DND-41 (cell line): ENCODE measurements around the gene TMC3.
"Not testable (repeated sequence)": the region's sequence is repeated elsewhere in the genome, so short reads cannot be mapped to it uniquely, and the experiment has no call there.

Experiments used
- ATAC-seq: fragments of 200-7000 bp; cut with Tn5 transposase; 3 replicates; pipeline ENCODE4 v1.9.1; 2021; ENCODE audit warnings: low read depth; ENCODE audit not compliant: insufficient read depth
- DNase-seq: peaks from one replicate; pipeline ENCODE4 v3.0.0-alpha.2; 2020
- H2AFZ ChIP-seq: 2 replicates; pipeline ENCODE4 v1.6.0; 2012; ENCODE audit warnings: low read depth, low read length
- H3K27ac ChIP-seq: 2 replicates; pipeline ENCODE4 v1.5.1; 2012; ENCODE audit warnings: low read length, inconsistent platforms
- H3K27me3 ChIP-seq: fragments of 200-600 bp; sonication (generic); 2 replicates; pipeline ENCODE4 v1.6.0; 2012; ENCODE audit warnings: low read length, mild to moderate bottlenecking, inconsistent platforms; ENCODE audit not compliant: insufficient read depth, poor library complexity
- H3K36me3 ChIP-seq: 2 replicates; pipeline ENCODE4 v1.5.1; 2012; ENCODE audit warnings: low read length, inconsistent platforms; ENCODE audit not compliant: insufficient read depth
- H3K4me1 ChIP-seq: 2 replicates; pipeline ENCODE4 v1.5.1; 2012; ENCODE audit warnings: mild to moderate bottlenecking, low read length; ENCODE audit not compliant: insufficient read depth
- H3K4me2 ChIP-seq: 2 replicates; pipeline ENCODE4 v1.6.0; 2012; ENCODE audit warnings: mild to moderate bottlenecking, moderate library complexity, low read length, inconsistent platforms; ENCODE audit not compliant: insufficient read depth
- H3K4me3 ChIP-seq, 2 experiments: fragments of 200-600 bp in 1 of 2; shearing (Covaris generic) in 1 of 2; 2 replicates each; pipeline ENCODE4 v1.5.1; 2012 to 2016; ENCODE audit warnings: inconsistent platforms in 2 of 2, low read length in 2 of 2, mild to moderate bottlenecking in 2 of 2, low read depth in 1 of 2, moderate library complexity in 1 of 2
- H3K79me2 ChIP-seq: 2 replicates; pipeline ENCODE4 v1.6.0; 2012; ENCODE audit warnings: low read length, inconsistent platforms; ENCODE audit not compliant: insufficient read depth
- H3K9ac ChIP-seq: 2 replicates; pipeline ENCODE4 v1.6.0; 2012; ENCODE audit warnings: low read depth, mild to moderate bottlenecking, inconsistent platforms, low read length, moderate library complexity
- H3K9me3 ChIP-seq: 2 replicates; pipeline ENCODE4 v1.5.1; 2012; ENCODE audit warnings: low read length, moderate library complexity, mild to moderate bottlenecking, inconsistent platforms; ENCODE audit not compliant: insufficient read depth, severe bottlenecking
- H4K20me1 ChIP-seq: 2 replicates; pipeline ENCODE4 v1.6.0; 2012; ENCODE audit warnings: low read length; ENCODE audit not compliant: insufficient read depth
- CTCF ChIP-seq: IDR thresholded peaks from 2 replicates; pipeline ENCODE4 v1.5.1; 2012; ENCODE audit warnings: borderline replicate concordance, low read length, moderate library complexity, mild to moderate bottlenecking; ENCODE audit not compliant: poor library complexity, severe bottlenecking; ENCODE audit errors: extremely low read depth
- EZH2 ChIP-seq: IDR thresholded peaks from 3 replicates; pipeline ENCODE4 v1.6.1; 2012; ENCODE audit warnings: borderline replicate concordance, low read depth, mild to moderate bottlenecking, moderate library complexity, low read length, inconsistent platforms; ENCODE audit not compliant: severe bottlenecking

Gene TMC3

GRCh38 chr15:81331600-81331999 is 42.4 kb downstream of the TMC3 start:
- Histone ChIP-seq H3K79me2 (no peaks in the 10 kb centered on the region), H4K20me1 (no peaks in the 10 kb centered on the region), H3K4me2 (no peak overlapping the region), H2AFZ (no peak overlapping the region), H3K4me1 (no peaks in the 10 kb centered on the region), H3K27ac (no peak overlapping the region), H3K27me3 (no peaks in the 10 kb centered on the region), H3K9ac (no peak overlapping the region), H3K9me3 (no peaks in the 10 kb centered on the region), H3K36me3 (no peaks in the 10 kb centered on the region), H3K4me3 (no peak overlapping the region)
- no peak for TF ChIP-seq CTCF
- DNase-seq (no peak), ATAC-seq (no peak)

- not testable (repeated sequence) for H3K4me2 ChIP-seq
These were observed 42.9 kb downstream of the TMC3 start for GRCh38 chr15:81331141-81331540.

GRCh38 chr15:81330366-81331090 is 43.5 kb downstream of the TMC3 start:
- H3K79me2 ChIP-seq = no peaks in the 10 kb centered on the region
- no peak overlapping the region for H2AFZ ChIP-seq
- H3K27ac ChIP-seq = no peak overlapping the region

More at GRCh38 chr15:81331141-81331540, 42.9 kb downstream of the TMC3 start:
- not testable (repeated sequence) for H3K27ac ChIP-seq, H3K36me3 ChIP-seq, ATAC-seq, H3K4me3 ChIP-seq, H3K4me1 ChIP-seq, H3K9me3 ChIP-seq, H3K79me2 ChIP-seq, DNase-seq, H2AFZ ChIP-seq, H3K27me3 ChIP-seq, H3K9ac ChIP-seq, H4K20me1 ChIP-seq

GRCh38 chr15:81329446-81329845 is 44.6 kb downstream of the TMC3 start:
- ATAC-seq (no peak), DNase-seq (no peak)
- no peaks in the 10 kb centered on the region for H4K20me1 ChIP-seq
- TF ChIP-seq CTCF = no peak
- TF ChIP-seq EZH2 = no peak
- peaks cover 8% of the 10 kb centered on the region for H3K4me1 ChIP-seq
- no peaks in the 10 kb centered on the region for H3K27me3 ChIP-seq
- no peaks in the 10 kb centered on the region for H3K36me3 ChIP-seq
- H2AFZ ChIP-seq = no peak overlapping the region
- no peak overlapping the region for H3K4me3 ChIP-seq
- H3K79me2 ChIP-seq = no peaks in the 10 kb centered on the region
- H3K4me2 ChIP-seq = no peak overlapping the region
- H3K9ac ChIP-seq = no peak overlapping the region
- H3K9me3 ChIP-seq = no peaks in the 10 kb centered on the region
- H3K27ac ChIP-seq = no peak overlapping the region

More at GRCh38 chr15:81330366-81331090, 43.5 kb downstream of the TMC3 start:
- Histone ChIP-seq H3K27me3 (no peaks in the 10 kb centered on the region), H3K4me3 (no peak overlapping the region), H4K20me1 (no peaks in the 10 kb centered on the region), H3K36me3 (no peaks in the 10 kb centered on the region), H3K4me1 (no peaks in the 10 kb centered on the region), H3K4me2 (no peak overlapping the region), H3K9ac (no peak overlapping the region), H3K9me3 (no peaks in the 10 kb centered on the region)
- TF ChIP-seq EZH2 = no peak
- TF ChIP-seq CTCF = no peak
- DNase-seq (no peak), ATAC-seq (no peak)
